C4-2B (cell line): ENCODE measurements around the gene SLC13A4.
A peak's percentile ranks its signal among the peaks of the same experiment; 100 is the strongest.

Experiments used
- ZFX ChIP-seq: fragments of 450-650 bp; IDR thresholded peaks from 2 replicates; pipeline ENCODE4 v1.6.1; 2017
- TF ChIP-seq, protein P1 (sequence below): fragments of 450-650 bp; conservative IDR thresholded peaks from 2 replicates; pipeline ENCODE4 v1.5.1; 2017; ENCODE audit warnings: mild to moderate bottlenecking

DNA sequence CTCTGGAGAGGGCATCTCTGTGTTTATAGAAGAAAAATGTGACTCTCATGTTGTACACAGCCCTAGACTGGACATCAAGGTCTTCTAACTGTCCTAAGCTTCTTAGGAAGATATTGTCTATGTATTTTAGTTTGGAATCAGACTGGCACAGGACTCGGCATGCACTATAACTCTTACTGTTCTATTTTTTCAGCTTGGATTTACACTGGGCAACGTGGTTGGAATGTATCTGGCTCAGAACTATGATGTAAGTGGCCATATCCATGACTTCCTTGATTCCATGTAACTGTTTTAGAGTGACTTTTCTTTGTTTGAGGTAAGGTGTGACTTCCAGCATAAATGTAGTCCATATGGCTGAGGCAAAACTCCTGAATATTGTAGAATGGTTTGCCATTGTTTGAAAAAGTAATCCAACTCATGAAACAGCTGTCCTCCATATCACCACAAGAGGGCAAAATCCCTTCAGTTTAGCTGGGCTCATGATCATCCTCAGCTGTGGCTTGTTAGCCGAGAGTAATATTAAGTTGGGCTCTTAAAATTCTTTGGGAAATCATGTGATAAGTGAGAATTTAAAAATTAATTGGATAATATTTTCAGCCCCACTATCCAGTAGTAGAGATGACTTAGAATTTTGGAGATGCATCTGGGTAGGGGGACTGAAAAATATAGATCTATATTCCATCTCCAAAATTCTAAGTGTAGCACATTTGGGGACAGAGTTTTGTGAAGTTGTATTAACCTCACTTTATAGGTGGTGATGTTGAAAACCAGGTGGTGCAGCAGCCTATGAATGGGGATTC is 55.2 kb downstream of the SLC13A4 start:
- TF ChIP-seq, protein P1, sequence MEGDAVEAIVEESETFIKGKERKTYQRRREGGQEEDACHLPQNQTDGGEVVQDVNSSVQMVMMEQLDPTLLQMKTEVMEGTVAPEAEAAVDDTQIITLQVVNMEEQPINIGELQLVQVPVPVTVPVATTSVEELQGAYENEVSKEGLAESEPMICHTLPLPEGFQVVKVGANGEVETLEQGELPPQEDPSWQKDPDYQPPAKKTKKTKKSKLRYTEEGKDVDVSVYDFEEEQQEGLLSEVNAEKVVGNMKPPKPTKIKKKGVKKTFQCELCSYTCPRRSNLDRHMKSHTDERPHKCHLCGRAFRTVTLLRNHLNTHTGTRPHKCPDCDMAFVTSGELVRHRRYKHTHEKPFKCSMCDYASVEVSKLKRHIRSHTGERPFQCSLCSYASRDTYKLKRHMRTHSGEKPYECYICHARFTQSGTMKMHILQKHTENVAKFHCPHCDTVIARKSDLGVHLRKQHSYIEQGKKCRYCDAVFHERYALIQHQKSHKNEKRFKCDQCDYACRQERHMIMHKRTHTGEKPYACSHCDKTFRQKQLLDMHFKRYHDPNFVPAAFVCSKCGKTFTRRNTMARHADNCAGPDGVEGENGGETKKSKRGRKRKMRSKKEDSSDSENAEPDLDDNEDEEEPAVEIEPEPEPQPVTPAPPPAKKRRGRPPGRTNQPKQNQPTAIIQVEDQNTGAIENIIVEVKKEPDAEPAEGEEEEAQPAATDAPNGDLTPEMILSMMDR: peak; percentile 95
- no peak for TF ChIP-seq ZFX
